ENCODE measurements around the gene STON2. TPM values are rescaled to one million over a fixed set of nuclear protein-coding genes. Genes with fewer than 3 reads are reported as not detected.
A peak's percentile ranks its signal among the peaks of the same experiment; 100 is the strongest.
"Not testable (repeated sequence)": the region's sequence is repeated elsewhere in the genome, so short reads cannot be mapped to it uniquely, and the experiment has no call there.

STON2 gene
- total RNA-seq, 1 donor from 2014 or later, result 60.4 TPM

DNA sequence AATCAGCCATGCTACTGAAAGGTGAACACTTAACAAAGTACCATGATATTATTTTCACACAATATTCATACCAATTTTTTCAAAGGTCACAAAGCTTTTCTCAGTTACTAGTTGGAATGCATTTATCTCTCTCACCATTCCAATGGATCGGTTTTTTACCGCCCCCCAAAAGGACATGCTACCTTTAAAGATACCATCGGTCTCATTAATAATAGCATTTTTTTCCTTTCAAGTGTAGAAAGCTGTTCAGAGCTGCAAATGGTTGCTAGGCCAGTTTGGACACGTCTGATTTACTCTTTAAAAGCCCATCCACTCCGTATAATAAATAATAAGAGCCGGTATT, 34.9 kb upstream of the STON2 start:
- no peaks in the 10 kb centered on the region for H3K36me3 Mint-ChIP-seq
- no peaks in the 10 kb centered on the region for H3K9me3 Mint-ChIP-seq
- no peak for DNase-seq (ENCODE audit: low spot score in 2 of 2, unreplicated experiment in 2 of 2)
- peaks cover 27% of the 10 kb centered on the region for H3K4me1 Mint-ChIP-seq
- TF ChIP-seq, protein P1, sequence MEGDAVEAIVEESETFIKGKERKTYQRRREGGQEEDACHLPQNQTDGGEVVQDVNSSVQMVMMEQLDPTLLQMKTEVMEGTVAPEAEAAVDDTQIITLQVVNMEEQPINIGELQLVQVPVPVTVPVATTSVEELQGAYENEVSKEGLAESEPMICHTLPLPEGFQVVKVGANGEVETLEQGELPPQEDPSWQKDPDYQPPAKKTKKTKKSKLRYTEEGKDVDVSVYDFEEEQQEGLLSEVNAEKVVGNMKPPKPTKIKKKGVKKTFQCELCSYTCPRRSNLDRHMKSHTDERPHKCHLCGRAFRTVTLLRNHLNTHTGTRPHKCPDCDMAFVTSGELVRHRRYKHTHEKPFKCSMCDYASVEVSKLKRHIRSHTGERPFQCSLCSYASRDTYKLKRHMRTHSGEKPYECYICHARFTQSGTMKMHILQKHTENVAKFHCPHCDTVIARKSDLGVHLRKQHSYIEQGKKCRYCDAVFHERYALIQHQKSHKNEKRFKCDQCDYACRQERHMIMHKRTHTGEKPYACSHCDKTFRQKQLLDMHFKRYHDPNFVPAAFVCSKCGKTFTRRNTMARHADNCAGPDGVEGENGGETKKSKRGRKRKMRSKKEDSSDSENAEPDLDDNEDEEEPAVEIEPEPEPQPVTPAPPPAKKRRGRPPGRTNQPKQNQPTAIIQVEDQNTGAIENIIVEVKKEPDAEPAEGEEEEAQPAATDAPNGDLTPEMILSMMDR (IDR thresholded peaks at IDR 0.05; ENCODE audit: unreplicated experiment), result no peak
- H3K27me3 Mint-ChIP-seq (ENCODE audit: low read depth), result peaks cover 38% of the 10 kb centered on the region
- peak overlapping the region; percentile 68 for H3K4me3 Mint-ChIP-seq
- H3K27ac Mint-ChIP-seq, result peak overlapping the region; percentile 37

DNA sequence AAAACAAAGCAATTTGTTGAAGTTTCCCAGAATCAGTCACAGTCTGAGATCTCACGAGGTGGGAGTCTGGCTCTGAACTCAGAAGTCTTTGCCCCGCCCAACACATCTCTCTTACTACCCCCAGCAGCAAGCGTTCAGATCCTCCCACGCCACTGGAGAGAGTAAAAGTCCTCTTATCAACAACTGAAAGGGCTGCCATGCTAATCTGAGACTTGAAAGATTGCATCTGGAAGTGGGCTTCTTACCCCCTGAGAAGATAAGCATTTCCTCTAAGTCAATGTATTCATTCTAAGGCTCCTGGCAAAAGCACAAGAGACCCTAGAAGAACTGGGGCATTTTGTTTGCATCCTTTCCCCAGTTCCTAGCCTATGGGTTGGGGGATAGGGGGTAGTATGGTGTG, 34.1 kb upstream of the STON2 start:
- no peaks in the 10 kb centered on the region for H3K36me3 Mint-ChIP-seq
- TF ChIP-seq, protein P1 (IDR thresholded peaks at IDR 0.05; ENCODE audit: unreplicated experiment), result no peak
- no peak for DNase-seq (ENCODE audit: low spot score in 2 of 2, unreplicated experiment in 2 of 2)
- H3K4me3 Mint-ChIP-seq, result peak overlapping the region; percentile 33
- H3K4me1 Mint-ChIP-seq, result peaks cover 27% of the 10 kb centered on the region
- no peak overlapping the region for H3K27ac Mint-ChIP-seq
- H3K9me3 Mint-ChIP-seq, result no peaks in the 10 kb centered on the region
- H3K27me3 Mint-ChIP-seq (ENCODE audit: low read depth), result peaks cover 32% of the 10 kb centered on the region

DNA sequence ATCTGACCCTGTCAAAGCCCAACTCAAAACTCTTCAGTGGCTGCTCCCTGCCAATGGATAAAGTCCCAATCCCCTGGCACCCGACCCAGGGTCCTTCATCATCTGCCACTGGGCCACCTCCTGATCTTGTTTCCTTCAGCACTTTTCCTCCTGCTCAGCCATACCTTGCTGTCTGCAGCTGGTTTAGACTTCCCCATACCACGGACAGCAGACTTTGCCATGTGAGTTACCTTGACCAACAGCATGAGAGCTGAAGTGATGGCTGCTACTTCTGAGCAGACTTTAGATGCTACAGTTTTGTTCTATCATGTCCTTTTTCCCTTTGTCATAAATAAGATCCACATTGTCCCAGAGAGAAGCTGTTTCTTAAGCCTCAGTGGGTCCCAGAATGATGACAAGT, 33.3 kb upstream of the STON2 start:
- no peak overlapping the region for H3K27ac Mint-ChIP-seq
- no peaks in the 10 kb centered on the region for H3K36me3 Mint-ChIP-seq
- H3K9me3 Mint-ChIP-seq, result no peaks in the 10 kb centered on the region
- TF ChIP-seq, protein P1 (IDR thresholded peaks at IDR 0.05; ENCODE audit: unreplicated experiment), result no peak
- DNase-seq (ENCODE audit: low spot score in 2 of 2, unreplicated experiment in 2 of 2), result no peak
- no peak overlapping the region for H3K4me3 Mint-ChIP-seq
- peaks cover 27% of the 10 kb centered on the region for H3K4me1 Mint-ChIP-seq
- H3K27me3 Mint-ChIP-seq (ENCODE audit: low read depth), result peaks cover 24% of the 10 kb centered on the region

DNA sequence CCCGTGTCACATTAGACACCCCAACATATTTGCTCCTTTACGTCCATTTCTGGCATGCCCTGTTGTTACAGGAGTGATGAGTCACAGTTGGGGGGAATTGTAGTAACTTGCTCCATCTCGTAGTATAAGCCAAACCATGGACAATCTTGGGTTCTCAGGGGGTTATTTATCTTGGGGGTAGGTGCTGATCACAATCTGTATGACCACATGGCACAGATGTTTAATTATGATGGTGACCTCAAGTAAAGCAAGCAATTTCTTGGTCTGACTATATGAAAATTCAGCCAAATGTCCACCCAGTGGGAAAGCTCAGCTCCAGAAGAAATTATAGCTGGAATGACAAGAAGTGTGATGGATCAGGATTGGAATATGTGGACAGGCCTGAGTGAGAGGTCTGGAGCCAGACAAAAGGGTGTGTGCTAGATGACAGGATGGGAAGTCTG, 32.1 kb upstream of the STON2 start:
- DNase-seq (ENCODE audit: low spot score in 2 of 2, unreplicated experiment in 2 of 2), result no peak
- H3K27ac Mint-ChIP-seq, result no peak overlapping the region
- TF ChIP-seq, protein P1 (IDR thresholded peaks at IDR 0.05; ENCODE audit: unreplicated experiment), result no peak
- H3K9me3 Mint-ChIP-seq, result no peaks in the 10 kb centered on the region
- no peaks in the 10 kb centered on the region for H3K36me3 Mint-ChIP-seq
- peaks cover 15% of the 10 kb centered on the region for H3K27me3 Mint-ChIP-seq (ENCODE audit: low read depth)
- H3K4me3 Mint-ChIP-seq, result no peak overlapping the region
- H3K4me1 Mint-ChIP-seq, result peaks cover 35% of the 10 kb centered on the region

DNA sequence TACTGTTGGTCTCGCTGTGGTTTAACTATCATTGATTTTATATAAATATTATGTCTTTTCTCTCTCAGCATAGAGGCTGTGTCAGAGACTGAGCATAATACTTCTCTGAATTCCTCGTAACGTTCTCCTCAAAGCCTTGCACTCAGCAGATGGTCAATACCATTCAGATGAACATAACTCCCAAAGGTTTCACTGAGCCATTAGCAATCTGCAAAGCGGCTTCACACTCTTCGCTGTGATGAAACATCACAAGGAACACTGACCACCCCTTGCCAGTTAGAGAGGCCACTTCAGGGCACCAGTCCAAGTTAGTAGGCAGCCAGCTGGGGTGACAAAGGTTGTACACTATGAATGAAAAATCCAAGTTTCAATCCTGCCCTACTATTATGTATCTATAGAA, 30.1 kb upstream of the STON2 start:
- Mint-ChIP-seq H3K4me1 (peaks cover 30% of the 10 kb centered on the region), H3K36me3 (no peaks in the 10 kb centered on the region), H3K27me3 (ENCODE audit: low read depth) (peaks cover 5% of the 10 kb centered on the region), H3K9me3 (no peaks in the 10 kb centered on the region), H3K27ac (no peak overlapping the region), H3K4me3 (no peak overlapping the region)
- no peak for DNase-seq (ENCODE audit: low spot score in 2 of 2, unreplicated experiment in 2 of 2)
- TF ChIP-seq, protein P1 (IDR thresholded peaks at IDR 0.05; ENCODE audit: unreplicated experiment), result no peak

DNA sequence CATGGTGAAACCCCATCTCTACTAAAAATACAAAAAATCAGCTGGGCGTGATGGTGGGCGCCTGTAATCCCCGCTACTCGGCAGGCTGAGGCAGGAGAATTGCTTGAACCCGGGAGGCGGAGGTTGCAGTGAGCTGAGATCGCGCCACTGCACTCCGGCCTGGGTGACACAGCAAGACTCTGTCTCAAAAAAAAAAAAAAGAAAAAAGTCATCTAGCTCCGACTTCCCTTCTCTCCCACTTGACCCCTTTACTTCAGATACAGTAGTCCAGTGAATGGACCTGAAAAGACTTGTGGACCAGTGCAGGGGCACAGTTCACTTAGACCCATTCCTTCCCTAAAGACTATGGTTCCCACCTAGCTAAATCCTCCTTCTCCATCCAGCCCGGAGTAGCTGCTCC, 29.6 kb upstream of the STON2 start:
- not testable (repeated sequence) for H3K9me3 Mint-ChIP-seq; DNase-seq (ENCODE audit: low spot score in 2 of 2, unreplicated experiment in 2 of 2); H3K4me3 Mint-ChIP-seq; H3K27ac Mint-ChIP-seq; H3K36me3 Mint-ChIP-seq; H3K27me3 Mint-ChIP-seq (ENCODE audit: low read depth)
- H3K4me1 Mint-ChIP-seq, result peaks cover 25% of the 10 kb centered on the region
